ENCODE data around the gene ST3GAL4.

DNA sequence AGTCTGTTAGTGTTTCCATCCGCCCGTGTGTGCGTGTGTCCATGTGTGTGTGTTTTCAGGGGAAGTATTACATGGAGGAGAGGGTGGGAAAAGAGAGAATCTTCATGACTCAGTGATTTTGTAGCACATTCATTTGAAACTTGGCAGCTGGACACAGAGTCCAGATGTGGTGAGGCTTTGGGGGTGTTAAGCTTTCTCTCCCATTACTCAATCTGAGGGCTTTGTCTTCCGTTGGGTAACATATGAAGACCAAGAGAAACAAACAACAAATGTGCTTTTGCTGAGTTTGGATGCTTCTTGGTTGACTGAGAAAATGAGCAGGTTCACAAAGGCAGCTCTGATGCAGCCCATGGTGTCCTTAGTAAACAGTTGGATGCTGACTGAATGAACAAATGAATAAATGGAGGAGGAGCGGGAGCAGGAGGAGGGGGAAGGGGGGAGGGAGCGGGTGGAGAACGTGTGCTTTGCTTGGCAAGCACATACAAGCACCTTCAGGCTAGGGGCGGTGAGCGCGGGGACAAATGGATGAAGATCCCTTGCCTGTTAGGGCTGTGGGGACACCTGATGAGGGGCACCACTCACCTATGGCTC is 104.3 kb downstream of the ST3GAL4 start:
- TF ChIP-seq RAD21 (IDR thresholded peaks at IDR 0.05; ENCODE audit: low read depth) (no peak), SIN3A (IDR thresholded peaks at IDR 0.05; ENCODE audit: low read depth) (no peak), SP1 (IDR thresholded peaks at IDR 0.05; ENCODE audit: low read depth) (no peak), POLR2AphosphoS5 (IDR thresholded peaks at IDR 0.05; ENCODE audit: low read depth, low read length) (no peak), YY1 (IDR thresholded peaks at IDR 0.05; ENCODE audit: extremely low read depth, insufficient replicate concordance, low read depth, low read length) (no peak), EZH2 (IDR thresholded peaks at IDR 0.05) (no peak)
- TF ChIP-seq, protein P1, sequence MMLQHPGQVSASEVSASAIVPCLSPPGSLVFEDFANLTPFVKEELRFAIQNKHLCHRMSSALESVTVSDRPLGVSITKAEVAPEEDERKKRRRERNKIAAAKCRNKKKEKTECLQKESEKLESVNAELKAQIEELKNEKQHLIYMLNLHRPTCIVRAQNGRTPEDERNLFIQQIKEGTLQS (IDR thresholded peaks at IDR 0.05): no peak
- TF ChIP-seq, protein P2, sequence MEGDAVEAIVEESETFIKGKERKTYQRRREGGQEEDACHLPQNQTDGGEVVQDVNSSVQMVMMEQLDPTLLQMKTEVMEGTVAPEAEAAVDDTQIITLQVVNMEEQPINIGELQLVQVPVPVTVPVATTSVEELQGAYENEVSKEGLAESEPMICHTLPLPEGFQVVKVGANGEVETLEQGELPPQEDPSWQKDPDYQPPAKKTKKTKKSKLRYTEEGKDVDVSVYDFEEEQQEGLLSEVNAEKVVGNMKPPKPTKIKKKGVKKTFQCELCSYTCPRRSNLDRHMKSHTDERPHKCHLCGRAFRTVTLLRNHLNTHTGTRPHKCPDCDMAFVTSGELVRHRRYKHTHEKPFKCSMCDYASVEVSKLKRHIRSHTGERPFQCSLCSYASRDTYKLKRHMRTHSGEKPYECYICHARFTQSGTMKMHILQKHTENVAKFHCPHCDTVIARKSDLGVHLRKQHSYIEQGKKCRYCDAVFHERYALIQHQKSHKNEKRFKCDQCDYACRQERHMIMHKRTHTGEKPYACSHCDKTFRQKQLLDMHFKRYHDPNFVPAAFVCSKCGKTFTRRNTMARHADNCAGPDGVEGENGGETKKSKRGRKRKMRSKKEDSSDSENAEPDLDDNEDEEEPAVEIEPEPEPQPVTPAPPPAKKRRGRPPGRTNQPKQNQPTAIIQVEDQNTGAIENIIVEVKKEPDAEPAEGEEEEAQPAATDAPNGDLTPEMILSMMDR (IDR thresholded peaks at IDR 0.05 in 2 of 3, conservative IDR thresholded peaks at IDR 0.05 in 1 of 3; ENCODE audit: borderline replicate concordance in 1 of 3, insufficient read depth in 1 of 3, low read depth in 2 of 3, low read length in 2 of 3): no peak

Measured in HCT116 (cell line).